ENCODE measurements around the gene MVB12B. TPM values are rescaled to one million over a fixed set of nuclear protein-coding genes. Genes with fewer than 3 reads are reported as not detected.
A peak's percentile ranks its signal among the peaks of the same experiment; 100 is the strongest.
"Not testable (repeated sequence)": the region's sequence is repeated elsewhere in the genome, so short reads cannot be mapped to it uniquely, and the experiment has no call there.

Gene MVB12B
- total and polyA plus RNA-seq, 3 donors from 2014 or later, result 13.6 to 30.7 (median 26.2) TPM

- Histone ChIP-seq H3K27me3 (no peaks in the 10 kb centered on the region), H3K4me3 (no peak overlapping the region), H3K9me3 (no peaks in the 10 kb centered on the region), H3K36me3 (ENCODE audit: low read depth, missing control alignments) (no peaks in the 10 kb centered on the region), H3K4me1 (no peaks in the 10 kb centered on the region), H3K27ac (no peak overlapping the region)
- intact Hi-C loops (cut with DNase I; ENCODE audit: low total_unique reads), result no loop called here
- no peak for DNase-seq
- WGBS, 2 donors, result 80 to 91% methylated on average over 2 to 8 of the region's 8 CpGs
- TF ChIP-seq CTCF (IDR thresholded peaks at IDR 0.05) (no peak), POLR2A (IDR thresholded peaks at IDR 0.05) (no peak)
Measured at GRCh38 chr9:126554292-126554691, 227.7 kb downstream of the MVB12B start.

- DNase-seq; H3K27me3 ChIP-seq; H3K36me3 ChIP-seq (ENCODE audit: low read depth, missing control alignments); H3K27ac ChIP-seq; intact Hi-C loops (cut with DNase I; ENCODE audit: low total_unique reads); H3K4me1 ChIP-seq; H3K9me3 ChIP-seq; H3K4me3 ChIP-seq: not testable (repeated sequence)
- TF ChIP-seq CTCF (IDR thresholded peaks at IDR 0.05), result peak in 1 of 3 experiments; percentile 7
- WGBS, 2 donors, result 87 to 90% methylated on average over 12 to 13 of the region's 13 CpGs
Measured at GRCh38 chr9:126555421-126555820, 228.8 kb downstream of the MVB12B start.

Small RNA genes within 50 kb of the gene (small RNA-seq; reads per million reads assigned to genes)
- gene RF00108, result 0.18 to 0.19 reads per million in 2 donors

Data from testis (tissue), 3 donors.